ENCODE results near the gene CAMK2N1. TPM values are rescaled to one million over a fixed set of nuclear protein-coding genes. Genes with fewer than 3 reads are reported as not detected.

The CAMK2N1 gene
- total and polyA plus RNA-seq, 2 of the 8 experiments (the other 6 are each of a cell fraction or from before 2014, with no cell fraction given): 2.3 to 5.6 TPM

DNA sequence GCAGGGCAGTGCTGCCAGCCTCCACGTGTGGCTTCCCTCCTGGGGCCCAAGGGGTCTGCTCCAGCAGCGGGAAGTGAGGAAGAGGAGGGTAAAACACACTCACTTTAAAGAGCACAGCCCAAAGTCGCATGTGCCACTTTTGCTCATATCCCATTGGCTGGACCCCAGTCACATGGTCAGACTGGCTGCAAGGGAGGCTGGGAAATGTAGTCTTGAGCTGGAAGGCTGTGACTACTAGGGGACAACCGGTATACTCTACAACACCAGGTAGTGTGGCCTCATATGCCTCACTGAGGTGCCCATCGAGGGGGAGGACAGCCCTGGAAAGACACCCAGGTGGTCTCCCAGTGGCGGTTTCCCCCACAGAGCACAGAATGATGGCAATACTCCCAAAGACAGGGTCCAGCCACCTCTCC lies 45.2 kb downstream of the CAMK2N1 start:
- peak overlapping the region; percentile 53; the same call in 1 of the 2 replicates for H4K8ac ChIP-seq (ENCODE audit: extremely low read depth, insufficient read depth, low read length)
- H3K79me2 ChIP-seq (ENCODE audit: control insufficient read depth in 1 of 2, insufficient read depth in 2 of 2, low read length in 2 of 2): no peaks in the 10 kb centered on the region
- H4K91ac ChIP-seq (replicated peaks; ENCODE audit: insufficient read length, low read length): no peak overlapping the region
- H2AK5ac ChIP-seq (ENCODE audit: low read depth, low read length): no peak overlapping the region
- peaks cover 0 to 4% (median 1%) of the 10 kb centered on the region in 4 experiments; a peak in 4 of 7 replicates for H3K27me3 ChIP-seq (replicated peaks in 1 of 4; ENCODE audit: control insufficient read depth in 3 of 4, extremely low read depth in 1 of 4, insufficient read depth in 3 of 4, low read length in 3 of 4)
- no peak overlapping the region for H2BK20ac ChIP-seq (ENCODE audit: low read length)
- H3K9ac ChIP-seq (replicated peaks in 1 of 4; ENCODE audit: extremely low read depth in 1 of 4, low read depth in 3 of 4, low read length in 3 of 4): no peak overlapping the region
- no peak overlapping the region for H2BK120ac ChIP-seq (replicated peaks; ENCODE audit: low read depth, low read length)
- no peak overlapping the region for H2BK5ac ChIP-seq (ENCODE audit: low read depth, low read length)
- no peak overlapping the region for H3K18ac ChIP-seq (ENCODE audit: extremely low read depth, low read length)
- no peak overlapping the region for H3K4me3 ChIP-seq (ENCODE audit: extremely low read depth in 1 of 4, insufficient read depth in 2 of 4, low read depth in 3 of 4, low read length in 4 of 4)
- H2AFZ ChIP-seq (ENCODE audit: low read length): peak overlapping the region; percentile 66; the same call in 1 of the 2 replicates
- H3K9me3 ChIP-seq (ENCODE audit: insufficient read depth in 2 of 2, low read depth in 1 of 2, low read length in 1 of 2): no peaks in the 10 kb centered on the region
- FAIRE-seq: peak; percentile 92
- no peak overlapping the region for H3K4ac ChIP-seq (replicated peaks; ENCODE audit: insufficient read length, low read depth, low read length)
- H2BK15ac ChIP-seq (ENCODE audit: low read length): no peak overlapping the region
- H4K20me1 ChIP-seq (replicated peaks in 1 of 2; ENCODE audit: control insufficient read depth in 1 of 2, insufficient read depth in 2 of 2, low read length in 2 of 2): no peaks in the 10 kb centered on the region
- no peak overlapping the region for H3K23ac ChIP-seq (ENCODE audit: insufficient read length)
- 34% methylated on average over 6 of the region's 6 CpGs; no CpG with 5 or more reads in 1 of the 2 experiments for WGBS, 2 experiments (ENCODE audit: extremely low coverage in 1 of 2, insufficient coverage in 1 of 2, insufficient read length in 1 of 2, insufficient replicate concordance in 2 of 2, low coverage in 1 of 2, low lambda C conversion rate in 2 of 2, missing lambda C conversion rate in 1 of 2)
- no peaks in the 10 kb centered on the region for H3K36me3 ChIP-seq (ENCODE audit: control insufficient read depth in 2 of 4, insufficient read depth in 4 of 4, low read length in 3 of 4)
- no peak overlapping the region for H3K56ac ChIP-seq (replicated peaks; ENCODE audit: insufficient read length, low read depth, low read length)
- peaks cover 0 to 10% (median 3%) of the 10 kb centered on the region in 4 experiments; a peak in 5 of 7 replicates for H3K4me1 ChIP-seq (replicated peaks in 1 of 4; ENCODE audit: control insufficient read depth in 3 of 4, insufficient read depth in 4 of 4, low read length in 3 of 4)
- H4K5ac ChIP-seq (ENCODE audit: insufficient read length, low read depth, low read length): no peak overlapping the region
- no peaks in the 10 kb centered on the region for H3K23me2 ChIP-seq (ENCODE audit: low read depth, low read length)
- H2BK12ac ChIP-seq (ENCODE audit: low read depth, low read length): no peak overlapping the region
- no peak overlapping the region for H3K14ac ChIP-seq (ENCODE audit: insufficient read length)
- ChIA-PET CTCF (ENCODE audit: partially characterized antibody) (interaction anchor here (0.7 to 1.8 kb wide), 6 partner anchors 10 to 253 kb away, joined by 3 to 10 read pairs (median 3); no protein-coding TSS in a partner anchor), POLR2A (ENCODE audit: partially characterized antibody) (interaction anchor here (1.3 kb wide), 1 partner anchor 43 kb away, joined by 3 read pairs; no protein-coding TSS in a partner anchor)
- DNase-seq (ENCODE audit: low read depth in 1 of 2, low spot score in 2 of 2): peak; percentile 17 to 80
- H3K27ac ChIP-seq (ENCODE audit: low read depth, low read length): no peak overlapping the region
- H3K79me1 ChIP-seq (ENCODE audit: low read depth, low read length): no peaks in the 10 kb centered on the region
- peak overlapping the region; percentile 47 to 57; a peak in 3 of 4 replicates for H3K4me2 ChIP-seq (ENCODE audit: insufficient read depth in 1 of 2, low read depth in 2 of 2, low read length in 2 of 2)
- peak; percentile 72 for TF ChIP-seq CHD2 (IDR thresholded peaks at IDR 0.05; ENCODE audit: low read length)
- TF ChIP-seq CREB1 (IDR thresholded peaks at IDR 0.05): peak; percentile 17; the same call in 1 of the 2 replicates
- TF ChIP-seq SIX5 (IDR thresholded peaks at IDR 0.05; ENCODE audit: low read depth, low read length): peak; percentile 85
- no peak for TF ChIP-seq GABPA (IDR thresholded peaks at IDR 0.05; ENCODE audit: borderline replicate concordance, insufficient read depth, low read length)
- TF ChIP-seq CBX8 (IDR thresholded peaks at IDR 0.05; ENCODE audit: borderline replicate concordance, low read depth, low read length): no peak
- TF ChIP-seq, protein P1, sequence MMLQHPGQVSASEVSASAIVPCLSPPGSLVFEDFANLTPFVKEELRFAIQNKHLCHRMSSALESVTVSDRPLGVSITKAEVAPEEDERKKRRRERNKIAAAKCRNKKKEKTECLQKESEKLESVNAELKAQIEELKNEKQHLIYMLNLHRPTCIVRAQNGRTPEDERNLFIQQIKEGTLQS (IDR thresholded peaks at IDR 0.05; ENCODE audit: insufficient read depth, low read depth, low read length): peak; percentile 89
- TF ChIP-seq, protein P2, sequence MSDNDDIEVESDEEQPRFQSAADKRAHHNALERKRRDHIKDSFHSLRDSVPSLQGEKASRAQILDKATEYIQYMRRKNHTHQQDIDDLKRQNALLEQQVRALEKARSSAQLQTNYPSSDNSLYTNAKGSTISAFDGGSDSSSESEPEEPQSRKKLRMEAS (IDR thresholded peaks at IDR 0.05): peak; percentile 78
- no peak for TF ChIP-seq ASH2L (IDR thresholded peaks at IDR 0.05; ENCODE audit: low read length)
- TF ChIP-seq EP300 (IDR thresholded peaks at IDR 0.05; ENCODE audit: borderline replicate concordance in 1 of 2, low read depth in 2 of 2, low read length in 2 of 2): no peak
- TF ChIP-seq, protein P3, sequence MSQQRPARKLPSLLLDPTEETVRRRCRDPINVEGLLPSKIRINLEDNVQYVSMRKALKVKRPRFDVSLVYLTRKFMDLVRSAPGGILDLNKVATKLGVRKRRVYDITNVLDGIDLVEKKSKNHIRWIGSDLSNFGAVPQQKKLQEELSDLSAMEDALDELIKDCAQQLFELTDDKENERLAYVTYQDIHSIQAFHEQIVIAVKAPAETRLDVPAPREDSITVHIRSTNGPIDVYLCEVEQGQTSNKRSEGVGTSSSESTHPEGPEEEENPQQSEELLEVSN (IDR thresholded peaks at IDR 0.05): peak; percentile 56; the same call in 1 of the 2 replicates
- TF ChIP-seq TEAD4 (IDR thresholded peaks at IDR 0.05; ENCODE audit: low read depth, low read length): no peak
- no peak for TF ChIP-seq JUN (IDR thresholded peaks at IDR 0.05; ENCODE audit: low read depth, low read length)

All from H1 (cell line).